GM12891 (cell line): Measurements from ENCODE around the gene C19orf33.

Experiments
- POLR2A ChIP-seq: IDR thresholded peaks from 2 replicates; pipeline ENCODE4 v1.6.1; 2011; ENCODE audit warnings: low read depth, low read length, control low read depth
- POLR2AphosphoS5 ChIP-seq: IDR thresholded peaks from 2 replicates; pipeline ENCODE4 v1.6.1; 2011; ENCODE audit warnings: low read depth, low read length, control low read depth
- SPI1 ChIP-seq: IDR thresholded peaks from 2 replicates; pipeline ENCODE4 v1.6.1; 2011; ENCODE audit warnings: low read depth, low read length, control low read depth

DNA sequence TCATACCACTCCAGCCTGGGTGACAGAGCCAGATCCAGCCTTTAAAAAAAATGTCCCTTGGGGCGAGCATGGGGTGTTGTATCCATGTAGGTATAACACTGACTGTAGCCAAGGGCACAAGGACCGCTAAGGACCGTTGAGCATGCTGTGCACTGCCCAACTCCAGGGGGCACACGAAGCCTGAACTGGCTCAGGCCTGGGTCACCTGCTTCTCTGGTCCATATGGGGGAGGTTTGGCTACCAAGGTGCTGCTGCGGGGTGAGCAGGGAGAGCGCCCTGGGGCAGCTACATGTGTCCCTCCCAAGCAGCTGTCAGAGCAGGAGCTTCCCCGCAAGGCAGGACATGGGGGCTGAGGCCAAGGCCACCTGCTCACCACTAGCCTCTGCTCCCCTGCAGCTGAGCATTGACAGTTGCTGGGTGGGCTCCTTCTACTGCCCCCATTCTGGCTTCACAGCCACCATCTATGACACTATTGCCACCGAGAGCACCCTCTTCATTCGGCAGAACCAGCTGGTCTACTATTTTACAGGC, 47.9 kb downstream of the C19orf33 start:
- TF ChIP-seq SPI1 (no peak), POLR2AphosphoS5 (no peak), POLR2A (no peak)
